ENCODE results near the gene IFITM5.

GRCh38 chr11:256952-257737, 42.2 kb downstream of the IFITM5 start:
- TF ChIP-seq POLR2A (IDR thresholded peaks at IDR 0.05) = no peak
- no peak for TF ChIP-seq CTCF (IDR thresholded peaks at IDR 0.05)
- no peak for TF ChIP-seq POLR2AphosphoS5 (IDR thresholded peaks at IDR 0.05)
